GM23248 (cell line): Measurements from ENCODE around the gene FCER2. TPM values are rescaled to one million over a fixed set of nuclear protein-coding genes. Genes with fewer than 3 reads are reported as not detected.

Experiments
- DNase-seq: peaks from one replicate; pipeline ENCODE4 v3.0.0-alpha.2; 2015
- H2AFZ ChIP-seq: fragments of 200-600 bp; sonication (generic); 2 replicates; pipeline ENCODE4 v1.6.1; 2016; ENCODE audit warnings: antibody characterized with exemption
- H3F3A ChIP-seq: fragments of 200-600 bp; sonication (generic); 2 replicates; pipeline ENCODE4 v1.6.1; 2016; ENCODE audit warnings: mild to moderate bottlenecking, antibody characterized with exemption, mixed run types; ENCODE audit not compliant: insufficient read depth
- H3K27ac ChIP-seq: fragments of 200-600 bp; sonication (generic); 2 replicates; pipeline ENCODE4 v1.5.1; 2016; ENCODE audit warnings: mild to moderate bottlenecking
- H3K27me3 ChIP-seq: fragments of 200-600 bp; sonication (generic); replicated peaks from 2 replicates; pipeline ENCODE4 v1.6.1; 2016; ENCODE audit warnings: mild to moderate bottlenecking; ENCODE audit not compliant: insufficient read depth
- H3K36me3 ChIP-seq: fragments of 200-600 bp; sonication (generic); 2 replicates; pipeline ENCODE4 v1.6.1; 2016; ENCODE audit warnings: low read depth, mild to moderate bottlenecking
- H3K4me1 ChIP-seq: fragments of 200-600 bp; sonication (generic); 2 replicates; pipeline ENCODE4 v1.6.1; 2016; ENCODE audit warnings: mild to moderate bottlenecking; ENCODE audit not compliant: insufficient read depth
- H3K4me2 ChIP-seq: fragments of 200-600 bp; sonication (generic); one replicate; pipeline ENCODE4 v1.6.1; 2016; ENCODE audit warnings: mild to moderate bottlenecking; ENCODE audit not compliant: unreplicated experiment
- H3K4me3 ChIP-seq: fragments of 200-600 bp; sonication (generic); 2 replicates; pipeline ENCODE4 v1.5.1; 2016; ENCODE audit warnings: mild to moderate bottlenecking
- H3K79me2 ChIP-seq: fragments of 200-600 bp; sonication (generic); 2 replicates; pipeline ENCODE4 v1.6.1; 2016; ENCODE audit warnings: mild to moderate bottlenecking; ENCODE audit not compliant: insufficient read depth
- H3K9ac ChIP-seq: fragments of 200-600 bp; sonication (generic); 2 replicates; pipeline ENCODE4 v1.6.1; 2016; ENCODE audit warnings: mild to moderate bottlenecking
- H3K9me2 ChIP-seq: fragments of 200-600 bp; sonication (generic); 2 replicates; pipeline ENCODE4 v1.6.1; 2016; ENCODE audit warnings: mixed run types, mild to moderate bottlenecking, moderate library complexity; ENCODE audit not compliant: insufficient read depth
- H3K9me3 ChIP-seq: fragments of 200-600 bp; sonication (generic); one replicate; pipeline ENCODE4 v1.6.1; 2017; ENCODE audit warnings: low read depth
- H4K20me1 ChIP-seq: fragments of 200-600 bp; sonication (generic); 2 replicates; pipeline ENCODE4 v1.6.0; 2016; ENCODE audit not compliant: insufficient read depth
- EZH2 ChIP-seq: fragments of 200-600 bp; sonication (generic); IDR thresholded peaks from 2 replicates; pipeline ENCODE4 v1.6.1; 2018; ENCODE audit warnings: antibody characterized with exemption, mild to moderate bottlenecking; ENCODE audit not compliant: insufficient read depth, poor library complexity, severe bottlenecking
- EZH2phosphoT487 ChIP-seq: fragments of 200-600 bp; sonication (generic); IDR thresholded peaks from 2 replicates; pipeline ENCODE4 v1.6.1; 2018; ENCODE audit warnings: antibody characterized with exemption, moderate library complexity, mild to moderate bottlenecking, low read depth; ENCODE audit not compliant: insufficient read depth
- WGBS, 2 experiments: methylation state at CpG; one replicate each; pipeline ENCODE4 v1.1.6; 2015 to 2017; ENCODE audit warnings: low lambda C conversion rate in 2 of 2, low coverage in 1 of 2; ENCODE audit errors: missing lambda C conversion rate in 2 of 2; 5-methylcytosine and 5-hydroxymethylcytosine counted together
- in situ Hi-C: fragments of 300-500 bp; cut with MboI; formaldehyde crosslinking; loops from 2 replicates; pipeline ENCODE4 v1.15.0; 2020
- polyA plus RNA-seq: library from polyadenylated mRNA; unstranded; fragments of >200 nt; fragmentation: Nextera tagmentation; extraction: Ambion mirVana; gene quantifications from 2 replicates; pipeline ENCODE4 v1.2.1, GENCODE V29; 2016
- total RNA-seq: library from RNA; depleted of rRNA; stranded (reverse); fragments of >200 nt; shearing (Covaris generic); gene quantifications from 2 replicates; pipeline ENCODE4 v1.2.3, GENCODE V29; 2014

FCER2 gene
- total and polyA plus RNA-seq, 2 experiments from 2014 or later: not detected

DNA sequence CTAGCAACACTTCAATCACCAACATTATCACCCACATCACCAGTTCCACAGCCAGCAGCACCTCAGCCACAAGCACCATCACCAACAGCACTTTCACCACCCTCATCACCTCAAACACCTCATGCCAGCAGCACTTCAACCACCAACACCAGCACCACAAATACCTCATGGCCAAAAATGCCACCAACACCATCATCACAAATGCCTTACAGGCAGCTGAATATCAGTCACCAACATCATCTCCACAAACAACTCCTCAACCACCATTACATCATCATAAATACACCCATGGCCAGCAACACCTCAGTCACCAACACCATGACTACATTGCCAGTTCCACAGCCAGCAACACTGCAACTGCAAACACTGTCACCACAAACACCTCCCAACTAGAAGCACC is 10.4 kb downstream of the FCER2 start:
- Histone ChIP-seq H3K36me3 (no peaks in the 10 kb centered on the region), H3K27ac (no peak overlapping the region), H3K9ac (no peak overlapping the region), H3K9me2 (no peaks in the 10 kb centered on the region), H3K4me2 (no peak overlapping the region), H3K27me3 (no peaks in the 10 kb centered on the region; the same call in none of the 2 replicates), H3K4me1 (no peaks in the 10 kb centered on the region), H3F3A (no peaks in the 10 kb centered on the region), H4K20me1 (no peaks in the 10 kb centered on the region), H3K4me3 (no peak overlapping the region), H3K79me2 (no peaks in the 10 kb centered on the region), H2AFZ (no peak overlapping the region), H3K9me3 (no peaks in the 10 kb centered on the region)
- in situ Hi-C loops: no loop called here
- TF ChIP-seq EZH2phosphoT487 (no peak), EZH2 (no peak)
- no peak for DNase-seq

DNA sequence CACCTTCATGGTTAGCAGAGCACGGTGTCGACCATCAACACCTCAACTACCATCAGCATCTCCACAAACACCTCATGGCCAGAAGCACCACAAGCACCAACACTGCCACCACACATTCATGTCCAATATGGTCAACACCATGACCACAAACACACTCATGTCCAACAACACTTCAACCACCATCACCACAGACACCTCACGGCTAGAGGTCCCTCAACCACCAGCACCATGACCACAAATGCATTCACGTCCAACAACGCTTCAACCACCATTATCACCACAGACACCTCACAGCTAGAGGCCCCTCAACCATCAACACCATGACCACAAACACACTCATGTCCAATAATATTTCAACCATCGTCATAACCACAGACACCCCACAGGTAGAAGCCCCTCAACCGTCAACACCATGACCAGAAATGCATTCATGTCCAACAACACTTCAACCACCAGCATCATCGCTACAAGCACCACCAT is 11.1 kb downstream of the FCER2 start:
- Histone ChIP-seq H3K4me1 (no peaks in the 10 kb centered on the region), H3K9ac (no peak overlapping the region), H3K9me2 (no peaks in the 10 kb centered on the region), H3K36me3 (no peaks in the 10 kb centered on the region), H4K20me1 (no peaks in the 10 kb centered on the region), H3K27ac (no peak overlapping the region), H3K4me3 (no peak overlapping the region), H3K27me3 (no peaks in the 10 kb centered on the region; the same call in none of the 2 replicates), H3K4me2 (no peak overlapping the region), H3F3A (no peaks in the 10 kb centered on the region), H3K79me2 (no peaks in the 10 kb centered on the region), H3K9me3 (no peaks in the 10 kb centered on the region), H2AFZ (no peak overlapping the region)
- in situ Hi-C loops: no loop called here
- DNase-seq: no peak
- TF ChIP-seq EZH2phosphoT487 (no peak), EZH2 (no peak)
- 73 to 79% methylated on average over 8 of the region's 8 CpGs for WGBS, 2 experiments

DNA sequence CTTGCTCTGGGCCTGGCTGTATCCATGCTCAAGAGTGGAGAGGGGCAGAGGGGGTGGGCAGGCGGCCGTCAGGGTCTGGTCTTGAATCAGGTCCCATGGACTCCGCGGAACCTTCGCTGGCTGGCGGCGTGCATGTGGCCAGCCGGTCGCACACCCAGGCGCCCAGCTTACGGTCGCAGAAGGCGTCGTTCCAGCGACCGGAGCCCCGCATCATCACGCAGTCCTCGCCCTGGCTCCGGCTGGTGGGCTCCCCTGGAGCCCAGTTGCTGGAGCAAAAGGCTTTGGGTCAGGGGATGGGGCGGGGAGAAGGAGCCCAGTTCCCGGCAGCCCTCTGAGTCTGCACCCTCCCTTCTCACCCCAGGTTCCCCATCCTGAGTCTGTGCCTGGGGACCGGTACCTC is 12.8 kb downstream of the FCER2 start:
- WGBS, 2 experiments: 19 to 21% methylated on average over 16 to 19 of the region's 23 CpGs
- TF ChIP-seq EZH2 (no peak), EZH2phosphoT487 (no peak)
- no peak overlapping the region for H3K4me3 ChIP-seq
- no peaks in the 10 kb centered on the region for H3K4me1 ChIP-seq
- no peak overlapping the region for H3K9ac ChIP-seq
- H2AFZ ChIP-seq: no peak overlapping the region
- no peaks in the 10 kb centered on the region for H3K36me3 ChIP-seq
- no peak overlapping the region for H3K4me2 ChIP-seq
- H3K9me3 ChIP-seq: no peaks in the 10 kb centered on the region
- H3F3A ChIP-seq: no peaks in the 10 kb centered on the region
- H4K20me1 ChIP-seq: no peaks in the 10 kb centered on the region
- no peak overlapping the region for H3K27ac ChIP-seq
- in situ Hi-C loops: no loop called here
- DNase-seq: no peak
- no peaks in the 10 kb centered on the region for H3K79me2 ChIP-seq
- no peaks in the 10 kb centered on the region for H3K9me2 ChIP-seq
- H3K27me3 ChIP-seq: no peaks in the 10 kb centered on the region

DNA sequence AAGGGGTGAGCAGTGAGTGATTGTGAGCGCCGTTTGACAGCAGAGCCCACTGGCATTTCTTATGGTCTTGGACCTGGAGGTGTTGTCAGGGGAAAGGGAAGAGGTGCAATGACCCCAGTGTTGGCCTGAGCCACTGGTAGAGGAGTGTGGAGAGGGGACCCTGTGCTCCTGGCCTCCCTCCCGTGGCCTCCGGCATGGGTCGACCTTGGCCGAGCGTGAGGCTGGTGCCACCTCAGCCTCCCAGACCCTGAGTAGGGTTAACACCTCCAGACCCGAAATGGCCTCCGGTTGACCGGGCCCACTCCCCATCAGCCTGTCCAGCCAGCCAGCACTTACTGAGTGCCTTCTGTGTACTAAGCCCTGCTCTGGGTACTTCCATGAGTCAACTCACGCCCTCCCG is 14.8 kb downstream of the FCER2 start:
- Histone ChIP-seq H3K27me3 (no peaks in the 10 kb centered on the region), H3K79me2 (peaks cover 3% of the 10 kb centered on the region), H3K9me3 (no peaks in the 10 kb centered on the region), H3K9ac (no peak overlapping the region), H3K4me1 (no peaks in the 10 kb centered on the region), H3K9me2 (no peaks in the 10 kb centered on the region), H3K4me2 (no peak overlapping the region), H3K36me3 (0 out of 2 replicates have a peak, but pooled peaks cover 3% of the 10 kb centered on the region), H2AFZ (no peak overlapping the region), H3K27ac (no peak overlapping the region), H4K20me1 (no peaks in the 10 kb centered on the region), H3K4me3 (no peak overlapping the region), H3F3A (no peaks in the 10 kb centered on the region)
- TF ChIP-seq EZH2phosphoT487: no peak
- TF ChIP-seq EZH2: no peak
- WGBS, 2 experiments: 93 to 96% methylated on average over 10 to 12 of the region's 12 CpGs
- no peak for DNase-seq
- in situ Hi-C loops: no loop called here

DNA sequence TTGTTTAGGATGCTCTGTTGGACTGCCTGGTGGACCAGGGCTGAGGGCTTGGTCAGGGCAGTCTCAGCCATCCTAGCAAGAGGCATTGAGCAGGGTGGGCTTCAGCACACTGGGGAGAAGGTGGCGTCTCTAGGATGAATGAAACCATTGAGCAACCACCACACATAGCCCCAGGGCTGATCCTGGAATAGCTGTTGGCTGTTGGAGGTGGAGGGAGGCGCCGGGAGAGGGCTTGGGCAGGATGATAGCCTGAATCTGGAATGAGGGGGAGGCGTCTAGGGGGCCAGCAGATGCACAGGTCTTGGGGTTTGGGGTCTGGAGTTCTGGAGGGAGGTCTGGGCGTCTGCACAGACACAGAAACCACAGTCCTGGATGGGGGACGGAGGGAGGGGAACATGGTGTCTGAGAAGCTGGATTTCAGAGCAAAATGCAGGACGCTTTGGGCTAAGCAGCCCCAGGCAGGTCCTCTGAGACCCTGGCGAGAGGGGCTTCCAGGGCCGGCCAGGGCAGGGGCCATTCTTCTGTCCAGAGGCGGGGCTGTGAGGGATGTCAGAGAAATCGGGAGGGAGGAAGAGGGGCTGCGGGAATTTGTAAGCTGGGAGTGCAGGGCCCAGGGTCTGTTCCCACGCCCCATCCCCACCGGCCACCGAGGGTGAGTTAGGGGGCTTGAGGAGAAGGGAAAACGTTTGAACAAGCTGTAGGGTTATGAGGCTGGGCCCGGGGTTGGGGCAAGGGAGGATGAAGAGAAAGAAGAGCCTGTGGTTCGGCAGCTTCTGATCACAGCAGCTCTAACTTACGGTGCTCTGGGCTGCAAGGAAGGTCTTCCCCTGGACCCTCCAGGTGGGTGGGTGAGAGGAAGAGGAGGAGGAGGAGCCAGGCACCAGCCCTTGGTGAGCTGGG is 16.1 kb downstream of the FCER2 start:
- H3K9me2 ChIP-seq: no peaks in the 10 kb centered on the region

More for the DNA sequence above, 16.1 kb downstream of the FCER2 start:
- H2AFZ ChIP-seq: no peak overlapping the region
- H3K27ac ChIP-seq: no peak overlapping the region
- H4K20me1 ChIP-seq: no peaks in the 10 kb centered on the region
- H3K9me3 ChIP-seq: no peaks in the 10 kb centered on the region
- no peak overlapping the region for H3K9ac ChIP-seq
- H3K4me1 ChIP-seq: no peaks in the 10 kb centered on the region
- no peak overlapping the region for H3K4me3 ChIP-seq
- H3K79me2 ChIP-seq: peaks cover 16% of the 10 kb centered on the region
- DNase-seq: no peak
- H3K36me3 ChIP-seq: 0 out of 2 replicates have a peak, but pooled peaks cover 3% of the 10 kb centered on the region
- H3F3A ChIP-seq: no peaks in the 10 kb centered on the region
- TF ChIP-seq EZH2 (no peak), EZH2phosphoT487 (no peak)
- 42 to 43% methylated on average over 18 to 19 of the region's 19 CpGs for WGBS, 2 experiments
- in situ Hi-C loops: no loop called here
- no peak overlapping the region for H3K4me2 ChIP-seq
- no peaks in the 10 kb centered on the region for H3K27me3 ChIP-seq
